ENCODE results near the gene ATRX. TPM values are rescaled to one million over a fixed set of nuclear protein-coding genes. Genes with fewer than 3 reads are reported as not detected.

ATRX gene
- total and polyA plus RNA-seq, 2 experiments from 2014 or later = 162 to 179 TPM

- Mint-ChIP-seq H3K4me3 (no peak overlapping the region), H3K4me1 (no peaks in the 10 kb centered on the region; the same call in 2 of the 3 replicates), H3K27ac (no peak overlapping the region), H3K27me3 (ENCODE audit: insufficient read depth, low read depth, poor library complexity) (peaks cover 3% of the 10 kb centered on the region), H3K36me3 (ENCODE audit: low read depth) (peaks cover 14% of the 10 kb centered on the region), H3K9me3 (no peaks in the 10 kb centered on the region; the same call in 2 of the 3 replicates)
- H3K79me2 ChIP-seq (replicated peaks; ENCODE audit: insufficient read depth) = no peaks in the 10 kb centered on the region
- H3K4me1 ChIP-seq (ENCODE audit: insufficient read depth) = 0 out of 2 replicates have a peak, but pooled peaks cover 4% of the 10 kb centered on the region
- H3K27ac ChIP-seq (ENCODE audit: low read depth) = no peak overlapping the region
- H3K36me3 ChIP-seq (ENCODE audit: insufficient read depth) = no peaks in the 10 kb centered on the region
- H3K27me3 ChIP-seq (ENCODE audit: insufficient read depth) = no peaks in the 10 kb centered on the region
- no peaks in the 10 kb centered on the region for H4K20me1 ChIP-seq (replicated peaks; ENCODE audit: insufficient read depth)
- H3K9me2 ChIP-seq (ENCODE audit: insufficient read depth) = no peaks in the 10 kb centered on the region
- no peak overlapping the region for H3K4me3 ChIP-seq
- ATAC-seq = no peak
- no peak overlapping the region for H2AFZ ChIP-seq
- no peak overlapping the region for H3K4me2 ChIP-seq
- no peaks in the 10 kb centered on the region for H3F3A ChIP-seq (replicated peaks; ENCODE audit: low read depth)
- no peak for DNase-seq (ENCODE audit: low spot score)
- TF ChIP-seq ZNF114 (CRISPR knock-in tag; IDR thresholded peaks at IDR 0.05) = no peak
- TF ChIP-seq ZNF331 (CRISPR knock-in tag; IDR thresholded peaks at IDR 0.05; ENCODE audit: low read depth) = no peak
- no peak for TF ChIP-seq POLR2AphosphoS5 (IDR thresholded peaks at IDR 0.05; ENCODE audit: low read depth)
- no peak for TF ChIP-seq STAT1 (IDR thresholded peaks at IDR 0.05; ENCODE audit: unreplicated experiment)
- no peak for TF ChIP-seq JUNB (IDR thresholded peaks at IDR 0.05; ENCODE audit: unreplicated experiment)
- no peak for TF ChIP-seq ETS1 (IDR thresholded peaks at IDR 0.05)
- TF ChIP-seq CREB1 (CRISPR knock-in tag; IDR thresholded peaks at IDR 0.05; ENCODE audit: low read depth) = no peak
- no peak for TF ChIP-seq EZH2 (IDR thresholded peaks at IDR 0.05; ENCODE audit: low read depth, unreplicated experiment)
- TF ChIP-seq CTCF (conservative IDR thresholded peaks at IDR 0.05; ENCODE audit: low read depth in 2 of 2) = no peak
- TF ChIP-seq EZH2phosphoT487 (IDR thresholded peaks at IDR 0.05; ENCODE audit: unreplicated experiment) = no peak
- no peak for TF ChIP-seq NANOG (IDR thresholded peaks at IDR 0.05; ENCODE audit: borderline replicate concordance)
Measured at GRCh38 chrX:77561372-77561771, 224.6 kb downstream of the ATRX start.

DNA sequence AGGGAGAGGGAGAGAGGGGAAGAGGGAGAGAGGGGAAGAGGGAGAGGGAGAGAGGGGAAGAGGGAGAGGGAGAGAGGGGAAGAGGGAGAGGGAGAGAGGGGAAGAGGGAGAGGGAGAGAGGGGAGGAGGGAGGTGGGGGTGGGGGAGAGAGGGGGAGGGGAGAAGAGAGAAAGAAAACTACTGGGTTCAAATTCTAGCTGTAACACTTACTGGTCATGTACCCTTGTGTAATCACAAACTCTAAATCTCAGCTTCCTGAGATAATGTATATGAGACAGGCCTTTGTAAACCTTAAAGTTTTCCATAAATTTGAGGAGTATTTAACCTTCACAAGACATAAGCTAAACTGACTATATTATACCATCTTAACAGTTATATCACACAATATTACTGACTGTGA lies 229.7 kb downstream of the ATRX start:
- no peaks in the 10 kb centered on the region for H3K4me1 ChIP-seq (ENCODE audit: insufficient read depth)
- H3K79me2 ChIP-seq (replicated peaks; ENCODE audit: insufficient read depth) = peaks cover 8% of the 10 kb centered on the region; the same call in 1 of the 2 replicates
- H3F3A ChIP-seq (replicated peaks; ENCODE audit: low read depth) = no peaks in the 10 kb centered on the region
- no peak overlapping the region for H3K4me3 ChIP-seq
- H3K36me3 ChIP-seq (ENCODE audit: insufficient read depth) = no peaks in the 10 kb centered on the region
- no peaks in the 10 kb centered on the region for H4K20me1 ChIP-seq (replicated peaks; ENCODE audit: insufficient read depth)
- no peaks in the 10 kb centered on the region for H3K9me2 ChIP-seq (ENCODE audit: insufficient read depth)
- no peak overlapping the region for H3K27ac ChIP-seq (ENCODE audit: low read depth)
- H2AFZ ChIP-seq = no peak overlapping the region
- peaks cover 28% of the 10 kb centered on the region for H3K36me3 Mint-ChIP-seq (ENCODE audit: low read depth)
- H3K27me3 ChIP-seq (ENCODE audit: insufficient read depth) = no peaks in the 10 kb centered on the region
- H3K9me3 Mint-ChIP-seq = no peaks in the 10 kb centered on the region; the same call in 2 of the 3 replicates
- no peak overlapping the region for H3K27ac Mint-ChIP-seq
- DNase-seq (ENCODE audit: low spot score) = no peak
- no peaks in the 10 kb centered on the region for H3K27me3 Mint-ChIP-seq (ENCODE audit: insufficient read depth, low read depth, poor library complexity)
- no peaks in the 10 kb centered on the region for H3K4me1 Mint-ChIP-seq
- H3K4me2 ChIP-seq = no peak overlapping the region
- no peak overlapping the region for H3K4me3 Mint-ChIP-seq
- ATAC-seq = no peak
- TF ChIP-seq CREB1 (CRISPR knock-in tag; IDR thresholded peaks at IDR 0.05; ENCODE audit: low read depth) (no peak), POLR2AphosphoS5 (IDR thresholded peaks at IDR 0.05; ENCODE audit: low read depth) (no peak), ZNF331 (CRISPR knock-in tag; IDR thresholded peaks at IDR 0.05; ENCODE audit: low read depth) (no peak), ETS1 (IDR thresholded peaks at IDR 0.05) (no peak), NANOG (IDR thresholded peaks at IDR 0.05; ENCODE audit: borderline replicate concordance) (no peak), JUNB (IDR thresholded peaks at IDR 0.05; ENCODE audit: unreplicated experiment) (no peak)
- TF ChIP-seq, protein P1, sequence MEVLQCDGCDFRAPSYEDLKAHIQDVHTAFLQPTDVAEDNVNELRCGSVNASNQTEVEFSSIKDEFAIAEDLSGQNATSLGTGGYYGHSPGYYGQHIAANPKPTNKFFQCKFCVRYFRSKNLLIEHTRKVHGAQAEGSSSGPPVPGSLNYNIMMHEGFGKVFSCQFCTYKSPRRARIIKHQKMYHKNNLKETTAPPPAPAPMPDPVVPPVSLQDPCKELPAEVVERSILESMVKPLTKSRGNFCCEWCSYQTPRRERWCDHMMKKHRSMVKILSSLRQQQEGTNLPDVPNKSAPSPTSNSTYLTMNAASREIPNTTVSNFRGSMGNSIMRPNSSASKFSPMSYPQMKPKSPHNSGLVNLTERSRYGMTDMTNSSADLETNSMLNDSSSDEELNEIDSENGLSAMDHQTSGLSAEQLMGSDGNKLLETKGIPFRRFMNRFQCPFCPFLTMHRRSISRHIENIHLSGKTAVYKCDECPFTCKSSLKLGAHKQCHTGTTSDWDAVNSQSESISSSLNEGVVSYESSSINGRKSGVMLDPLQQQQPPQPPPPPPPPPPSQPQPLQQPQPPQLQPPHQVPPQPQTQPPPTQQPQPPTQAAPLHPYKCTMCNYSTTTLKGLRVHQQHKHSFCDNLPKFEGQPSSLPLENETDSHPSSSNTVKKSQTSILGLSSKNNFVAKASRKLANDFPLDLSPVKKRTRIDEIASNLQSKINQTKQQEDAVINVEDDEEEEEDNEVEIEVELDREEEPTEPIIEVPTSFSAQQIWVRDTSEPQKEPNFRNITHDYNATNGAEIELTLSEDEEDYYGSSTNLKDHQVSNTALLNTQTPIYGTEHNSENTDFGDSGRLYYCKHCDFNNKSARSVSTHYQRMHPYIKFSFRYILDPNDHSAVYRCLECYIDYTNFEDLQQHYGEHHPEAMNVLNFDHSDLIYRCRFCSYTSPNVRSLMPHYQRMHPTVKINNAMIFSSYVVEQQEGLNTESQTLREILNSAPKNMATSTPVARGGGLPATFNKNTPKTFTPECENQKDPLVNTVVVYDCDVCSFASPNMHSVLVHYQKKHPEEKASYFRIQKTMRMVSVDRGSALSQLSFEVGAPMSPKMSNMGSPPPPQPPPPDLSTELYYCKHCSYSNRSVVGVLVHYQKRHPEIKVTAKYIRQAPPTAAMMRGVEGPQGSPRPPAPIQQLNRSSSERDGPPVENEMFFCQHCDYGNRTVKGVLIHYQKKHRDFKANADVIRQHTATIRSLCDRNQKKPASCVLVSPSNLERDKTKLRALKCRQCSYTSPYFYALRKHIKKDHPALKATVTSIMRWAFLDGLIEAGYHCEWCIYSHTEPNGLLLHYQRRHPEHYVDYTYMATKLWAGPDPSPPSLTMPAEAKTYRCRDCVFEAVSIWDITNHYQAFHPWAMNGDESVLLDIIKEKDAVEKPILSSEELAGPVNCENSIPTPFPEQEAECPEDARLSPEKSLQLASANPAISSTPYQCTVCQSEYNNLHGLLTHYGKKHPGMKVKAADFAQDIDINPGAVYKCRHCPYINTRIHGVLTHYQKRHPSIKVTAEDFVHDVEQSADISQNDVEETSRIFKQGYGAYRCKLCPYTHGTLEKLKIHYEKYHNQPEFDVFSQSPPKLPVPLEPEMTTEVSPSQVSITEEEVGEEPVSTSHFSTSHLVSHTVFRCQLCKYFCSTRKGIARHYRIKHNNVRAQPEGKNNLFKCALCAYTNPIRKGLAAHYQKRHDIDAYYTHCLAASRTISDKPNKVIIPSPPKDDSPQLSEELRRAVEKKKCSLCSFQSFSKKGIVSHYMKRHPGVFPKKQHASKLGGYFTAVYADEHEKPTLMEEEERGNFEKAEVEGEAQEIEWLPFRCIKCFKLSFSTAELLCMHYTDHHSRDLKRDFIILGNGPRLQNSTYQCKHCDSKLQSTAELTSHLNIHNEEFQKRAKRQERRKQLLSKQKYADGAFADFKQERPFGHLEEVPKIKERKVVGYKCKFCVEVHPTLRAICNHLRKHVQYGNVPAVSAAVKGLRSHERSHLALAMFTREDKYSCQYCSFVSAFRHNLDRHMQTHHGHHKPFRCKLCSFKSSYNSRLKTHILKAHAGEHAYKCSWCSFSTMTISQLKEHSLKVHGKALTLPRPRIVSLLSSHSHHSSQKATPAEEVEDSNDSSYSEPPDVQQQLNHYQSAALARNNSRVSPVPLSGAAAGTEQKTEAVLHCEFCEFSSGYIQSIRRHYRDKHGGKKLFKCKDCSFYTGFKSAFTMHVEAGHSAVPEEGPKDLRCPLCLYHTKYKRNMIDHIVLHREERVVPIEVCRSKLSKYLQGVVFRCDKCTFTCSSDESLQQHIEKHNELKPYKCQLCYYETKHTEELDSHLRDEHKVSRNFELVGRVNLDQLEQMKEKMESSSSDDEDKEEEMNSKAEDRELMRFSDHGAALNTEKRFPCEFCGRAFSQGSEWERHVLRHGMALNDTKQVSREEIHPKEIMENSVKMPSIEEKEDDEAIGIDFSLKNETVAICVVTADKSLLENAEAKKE (CRISPR knock-in tag; IDR thresholded peaks at IDR 0.05) = no peak

Data from GM23338 (cell line).